CD14-positive monocyte (primary cell): ENCODE data around the gene PDPN. TPM values are rescaled to one million over a fixed set of nuclear protein-coding genes. Genes with fewer than 3 reads are reported as not detected.

Experiments
- DNase-seq, 3 donors: peaks; one replicate each; pipeline ENCODE4 v3.0.0-alpha.2; 2011 to 2022
- H2AFZ ChIP-seq: 2 replicates; pipeline ENCODE4 v1.6.0; 2012; ENCODE audit warnings: mild to moderate bottlenecking, low read depth, low read length, inconsistent platforms; ENCODE audit not compliant: insufficient read depth, poor library complexity, severe bottlenecking
- H3K27ac ChIP-seq, 2 donors: 1 replicate in 1 of 2; 2 replicates in 1 of 2; pipeline ENCODE4 v1.5.1; 2012 to 2013; ENCODE audit warnings: low read length in 2 of 2, control low read depth in 1 of 2, inconsistent platforms in 1 of 2, low read depth in 1 of 2, mild to moderate bottlenecking in 1 of 2
- H3K27me3 ChIP-seq, 2 donors: one replicate each; pipeline versions ENCODE4 v1.6.0 to v1.6.1; 2011 to 2013; ENCODE audit warnings: low read length in 2 of 2; ENCODE audit not compliant: control insufficient read depth in 2 of 2, insufficient read depth in 2 of 2
- H3K36me3 ChIP-seq, 2 donors: replicated peaks in 1 of 2; 1 replicate in 1 of 2; 2 replicates in 1 of 2; pipeline versions ENCODE4 v1.5.1 to v1.6.1; 2012 to 2013; ENCODE audit warnings: low read length in 2 of 2, control low read depth in 1 of 2, inconsistent platforms in 1 of 2, mild to moderate bottlenecking in 1 of 2; ENCODE audit not compliant: insufficient read depth in 2 of 2, control insufficient read depth in 1 of 2
- H3K4me1 ChIP-seq, 2 donors: 1 replicate in 1 of 2; 2 replicates in 1 of 2; pipeline versions ENCODE4 v1.5.1 to v1.6.1; 2012 to 2013; ENCODE audit warnings: low read length in 2 of 2, control low read depth in 1 of 2, inconsistent platforms in 1 of 2, mild to moderate bottlenecking in 1 of 2, moderate library complexity in 1 of 2; ENCODE audit not compliant: insufficient read depth in 2 of 2, control insufficient read depth in 1 of 2
- H3K4me2 ChIP-seq: replicated peaks from 2 replicates; pipeline ENCODE3; 2012; ENCODE audit warnings: low read length, moderate library complexity, mild to moderate bottlenecking; ENCODE audit not compliant: poor library complexity, severe bottlenecking; ENCODE audit errors: extremely low read depth
- H3K4me3 ChIP-seq, 3 experiments: fragments of 200-600 bp in 1 of 3; sonication (generic) in 1 of 3; replicated peaks in 1 of 3; 1 replicate in 2 of 3; 2 replicates in 1 of 3; pipeline ENCODE4 v1.5.1; 2011 to 2013; ENCODE audit warnings: low read length in 3 of 3, mild to moderate bottlenecking in 3 of 3, control low read depth in 2 of 3, low read depth in 2 of 3, inconsistent platforms in 1 of 3, moderate library complexity in 1 of 3
- H3K79me2 ChIP-seq: 2 replicates; pipeline ENCODE4 v1.6.0; 2012; ENCODE audit warnings: mild to moderate bottlenecking, control low read depth, inconsistent platforms, low read length, moderate library complexity; ENCODE audit not compliant: insufficient read depth
- H3K9ac ChIP-seq: 2 replicates; pipeline ENCODE4 v1.6.0; 2017; ENCODE audit warnings: low read length, mild to moderate bottlenecking; ENCODE audit not compliant: insufficient read depth, poor library complexity, severe bottlenecking
- H3K9me3 ChIP-seq, 2 donors: replicated peaks in 1 of 2; 1 replicate in 1 of 2; 2 replicates in 1 of 2; pipeline versions ENCODE4 v1.5.1 to v1.6.1; 2012 to 2013; ENCODE audit warnings: low read length in 2 of 2, control low read depth in 1 of 2; ENCODE audit not compliant: control insufficient read depth in 1 of 2, insufficient read depth in 1 of 2
- H4K20me1 ChIP-seq: 2 replicates; pipeline ENCODE4 v1.6.0; 2012; ENCODE audit warnings: mild to moderate bottlenecking, low read length, control low read depth, moderate library complexity; ENCODE audit not compliant: insufficient read depth
- H3K27ac Mint-ChIP-seq, 7 donors: one replicate each; pipeline ENCODE4 v1.8.0; 2020; ENCODE audit warnings: mild to moderate bottlenecking in 7 of 7, mixed read lengths in 7 of 7, moderate library complexity in 6 of 7, inconsistent platforms in 2 of 7
- H3K27me3 Mint-ChIP-seq, 3 donors: one replicate each; pipeline ENCODE4 v1.8.0; 2021 to 2022; ENCODE audit warnings: low read depth in 3 of 3, mild to moderate bottlenecking in 3 of 3, mixed read lengths in 3 of 3, moderate library complexity in 3 of 3, inconsistent platforms in 1 of 3
- H3K36me3 Mint-ChIP-seq, 2 donors: one replicate each; pipeline ENCODE4 v1.8.0; 2020; ENCODE audit warnings: mixed read lengths in 2 of 2, inconsistent platforms in 1 of 2, mild to moderate bottlenecking in 1 of 2
- H3K4me1 Mint-ChIP-seq: one replicate; pipeline ENCODE4 v1.8.0; 2020; ENCODE audit warnings: mild to moderate bottlenecking, mixed read lengths
- H3K4me3 Mint-ChIP-seq, 2 donors: one replicate each; pipeline ENCODE4 v1.8.0; 2020; ENCODE audit warnings: mild to moderate bottlenecking in 2 of 2, mixed read lengths in 2 of 2, moderate library complexity in 1 of 2
- H3K9me3 Mint-ChIP-seq, 7 donors: one replicate each; pipeline ENCODE4 v1.8.0; 2020 to 2022; ENCODE audit warnings: mixed read lengths in 7 of 7, mild to moderate bottlenecking in 6 of 7, moderate library complexity in 6 of 7, inconsistent platforms in 2 of 7
- CTCF ChIP-seq: fragments of 200-600 bp; IDR thresholded peaks from one replicate; pipeline ENCODE4 v1.8.0; 2022; ENCODE audit warnings: antibody characterized with exemption, mild to moderate bottlenecking
- WGBS: methylation state at CpG from one replicate; pipeline ENCODE4 v1.1.5; 2013; ENCODE audit warnings: missing lambda C conversion rate; ENCODE audit not compliant: insufficient coverage; 5-methylcytosine and 5-hydroxymethylcytosine counted together
- intact Hi-C, 2 donors: fragments of 100-400 bp; cut with micrococcal nuclease; formaldehyde crosslinking; loops; one replicate each; pipeline versions ENCODE4 v1.15.0 to v1.15.1; 2023
- polyA plus RNA-seq, 3 donors: library from polyadenylated mRNA; depleted of rRNA in 1 of 3; unstranded in 2 of 3; stranded (reverse) in 1 of 3; fragments of 300-500 nt in 2 of 3; fragments of >200 nt in 1 of 3; fragmentation: Illumina TruSeq in 2 of 3; gene quantifications; 1 replicate in 2 of 3; 2 replicates in 1 of 3; pipeline ENCODE4 v1.2.3, GENCODE V29; 2012 to 2021

PDPN gene
- polyA plus RNA-seq, 3 donors: not detected

GRCh38 chr1:13618483-13618882 lies 34.9 kb downstream of the PDPN start:
- H3K79me2 ChIP-seq: no peaks in the 10 kb centered on the region
- no peak for DNase-seq
- Mint-ChIP-seq H3K27me3 (peaks cover 7 to 13% (median 12%) of the 10 kb centered on the region in 3 donors), H3K4me3 (no peak overlapping the region), H3K36me3 (no peaks in the 10 kb centered on the region), H3K9me3 (peaks cover 0 to 5% (median 3%) of the 10 kb centered on the region in 7 donors), H3K27ac (peak overlapping the region in 1 of 7 donors; percentile 52), H3K4me1 (peaks cover 17% of the 10 kb centered on the region)
- 89% methylated on average over 5 of the region's 11 CpGs for WGBS
- no peak overlapping the region for H3K9ac ChIP-seq
- H3K4me1 ChIP-seq: peaks cover 15% of the 10 kb centered on the region in 2 donors
- no peak overlapping the region for H3K4me2 ChIP-seq
- H3K36me3 ChIP-seq: no peaks in the 10 kb centered on the region
- H3K27me3 ChIP-seq: peaks cover 0 to 16% of the 10 kb centered on the region in 2 donors
- no peaks in the 10 kb centered on the region for H3K9me3 ChIP-seq
- H4K20me1 ChIP-seq: no peaks in the 10 kb centered on the region
- no peak overlapping the region for H2AFZ ChIP-seq
- no peak overlapping the region for H3K27ac ChIP-seq
- intact Hi-C loops: no loop called here
- TF ChIP-seq CTCF: no peak
- no peak overlapping the region for H3K4me3 ChIP-seq

GRCh38 chr1:13619909-13620308 lies 36.3 kb downstream of the PDPN start:
- no peak overlapping the region for H3K4me2 ChIP-seq

More at GRCh38 chr1:13619909-13620308, 36.3 kb downstream of the PDPN start:
- Histone ChIP-seq H3K9me3 (no peaks in the 10 kb centered on the region), H2AFZ (no peak overlapping the region), H3K4me3 (no peak overlapping the region), H3K4me1 (peaks cover 20 to 21% of the 10 kb centered on the region in 2 donors), H3K27me3 (peaks cover 0 to 16% of the 10 kb centered on the region in 2 donors), H4K20me1 (no peaks in the 10 kb centered on the region), H3K79me2 (no peaks in the 10 kb centered on the region), H3K27ac (no peak overlapping the region), H3K36me3 (no peaks in the 10 kb centered on the region), H3K9ac (no peak overlapping the region)
- Mint-ChIP-seq H3K27me3 (peaks cover 7 to 13% (median 12%) of the 10 kb centered on the region in 3 donors), H3K36me3 (no peaks in the 10 kb centered on the region), H3K27ac (no peak overlapping the region), H3K9me3 (peaks cover 0 to 5% (median 3%) of the 10 kb centered on the region in 7 donors), H3K4me3 (no peak overlapping the region), H3K4me1 (peaks cover 28% of the 10 kb centered on the region)
- no peak for TF ChIP-seq CTCF
- intact Hi-C loops: no loop called here
- no peak for DNase-seq
- WGBS: 82% methylated on average over 6 of the region's 8 CpGs
